ENCODE measurements around the gene ST7. TPM values are rescaled to one million over a fixed set of nuclear protein-coding genes. Genes with fewer than 3 reads are reported as not detected.
"Not testable (repeated sequence)": the region's sequence is repeated elsewhere in the genome, so short reads cannot be mapped to it uniquely, and the experiment has no call there.

The ST7 gene
- total and polyA plus RNA-seq, 7 donors, result 6.0 to 12.5 (median 7.3) TPM

- TF ChIP-seq, protein P1, sequence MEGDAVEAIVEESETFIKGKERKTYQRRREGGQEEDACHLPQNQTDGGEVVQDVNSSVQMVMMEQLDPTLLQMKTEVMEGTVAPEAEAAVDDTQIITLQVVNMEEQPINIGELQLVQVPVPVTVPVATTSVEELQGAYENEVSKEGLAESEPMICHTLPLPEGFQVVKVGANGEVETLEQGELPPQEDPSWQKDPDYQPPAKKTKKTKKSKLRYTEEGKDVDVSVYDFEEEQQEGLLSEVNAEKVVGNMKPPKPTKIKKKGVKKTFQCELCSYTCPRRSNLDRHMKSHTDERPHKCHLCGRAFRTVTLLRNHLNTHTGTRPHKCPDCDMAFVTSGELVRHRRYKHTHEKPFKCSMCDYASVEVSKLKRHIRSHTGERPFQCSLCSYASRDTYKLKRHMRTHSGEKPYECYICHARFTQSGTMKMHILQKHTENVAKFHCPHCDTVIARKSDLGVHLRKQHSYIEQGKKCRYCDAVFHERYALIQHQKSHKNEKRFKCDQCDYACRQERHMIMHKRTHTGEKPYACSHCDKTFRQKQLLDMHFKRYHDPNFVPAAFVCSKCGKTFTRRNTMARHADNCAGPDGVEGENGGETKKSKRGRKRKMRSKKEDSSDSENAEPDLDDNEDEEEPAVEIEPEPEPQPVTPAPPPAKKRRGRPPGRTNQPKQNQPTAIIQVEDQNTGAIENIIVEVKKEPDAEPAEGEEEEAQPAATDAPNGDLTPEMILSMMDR (IDR thresholded peaks at IDR 0.05), result no peak
- DNase-seq (no peak), ATAC-seq (no peak)
- intact Hi-C loops (cut with DNase I), result no loop called here
- Histone ChIP-seq H3K4me3 (no peak overlapping the region), H3K36me3 (ENCODE audit: insufficient read depth in 1 of 2, low read depth in 1 of 2) (no peaks in the 10 kb centered on the region), H3K4me1 (no peaks in the 10 kb centered on the region), H3K27ac (no peak overlapping the region), H3K27me3 (ENCODE audit: insufficient read depth in 3 of 3, low read length in 2 of 3) (peaks cover 0 to 2% (median 0%) of the 10 kb centered on the region in 3 donors), H3K9me3 (peaks cover 7% of the 10 kb centered on the region)
- 60 to 76% (median 62%) methylated on average over 5 of the region's 5 CpGs for WGBS, 3 donors
These were observed 284.3 kb downstream of the ST7 start for GRCh38 chr7:117237646-117238045.

GRCh38 chr7:117238472-117238871, 285.2 kb downstream of the ST7 start:
- no peaks in the 10 kb centered on the region for H3K36me3 ChIP-seq (ENCODE audit: insufficient read depth in 1 of 2, low read depth in 1 of 2)
- TF ChIP-seq, protein P1 (IDR thresholded peaks at IDR 0.05), result no peak
- ATAC-seq (no peak), DNase-seq (no peak)
- no peak overlapping the region for H3K27ac ChIP-seq
- H3K4me1 ChIP-seq, result no peaks in the 10 kb centered on the region
- peaks cover 7% of the 10 kb centered on the region for H3K9me3 ChIP-seq
- no peak overlapping the region for H3K4me3 ChIP-seq
- WGBS, 3 donors, result 87 to 89% (median 89%) methylated on average over 7 of the region's 7 CpGs
- intact Hi-C loops (cut with DNase I), result no loop called here
- peaks cover 0 to 2% (median 0%) of the 10 kb centered on the region in 3 donors for H3K27me3 ChIP-seq (ENCODE audit: insufficient read depth in 3 of 3, low read length in 2 of 3)

- Histone ChIP-seq H3K27me3 (ENCODE audit: insufficient read depth in 3 of 3, low read length in 2 of 3) (peaks cover 0 to 2% (median 0%) of the 10 kb centered on the region in 3 donors), H3K4me3 (no peak overlapping the region), H3K4me1 (no peaks in the 10 kb centered on the region), H3K27ac (no peak overlapping the region), H3K9me3 (peaks cover 7% of the 10 kb centered on the region), H3K36me3 (ENCODE audit: insufficient read depth in 1 of 2, low read depth in 1 of 2) (no peaks in the 10 kb centered on the region)
- 85 to 89% (median 89%) methylated on average over 7 of the region's 7 CpGs for WGBS, 3 donors
- ATAC-seq (no peak), DNase-seq (no peak)
- TF ChIP-seq, protein P1 (IDR thresholded peaks at IDR 0.05), result no peak
- intact Hi-C loops (cut with DNase I), result no loop called here
These were observed 285.6 kb downstream of the ST7 start for GRCh38 chr7:117238937-117239336.

DNA sequence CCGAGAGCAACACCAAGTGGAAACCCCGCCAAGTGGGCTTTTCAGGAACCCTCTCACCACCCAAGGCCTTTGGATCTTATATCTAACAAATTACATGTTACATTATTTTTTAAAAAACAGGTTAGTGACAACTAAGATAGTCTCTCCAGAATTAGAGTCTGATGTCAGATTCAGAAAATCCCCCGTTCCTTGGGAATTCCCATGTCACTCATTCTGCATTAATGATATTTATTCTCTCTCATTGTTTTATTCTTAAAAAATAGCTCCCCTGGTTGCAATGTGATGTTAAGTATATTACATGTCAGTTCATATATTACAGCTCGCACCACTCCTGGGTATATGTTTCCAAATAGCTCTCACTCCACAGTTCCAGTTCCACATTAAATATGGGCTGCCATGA, 287.8 kb downstream of the ST7 start:
- DNase-seq (no peak), ATAC-seq (no peak)
- TF ChIP-seq, protein P1 (IDR thresholded peaks at IDR 0.05), result no peak
- intact Hi-C loops (cut with DNase I), result no loop called here
- Histone ChIP-seq H3K4me1 (no peaks in the 10 kb centered on the region), H3K4me3 (no peak overlapping the region), H3K27ac (no peak overlapping the region), H3K9me3 (peaks cover 1% of the 10 kb centered on the region), H3K27me3 (ENCODE audit: insufficient read depth in 3 of 3, low read length in 2 of 3) (peaks cover 0 to 2% (median 0%) of the 10 kb centered on the region in 3 donors), H3K36me3 (ENCODE audit: insufficient read depth in 1 of 2, low read depth in 1 of 2) (no peaks in the 10 kb centered on the region)
- WGBS, 3 donors, result 84 to 88% (median 87%) methylated on average over 4 of the region's 4 CpGs

DNA sequence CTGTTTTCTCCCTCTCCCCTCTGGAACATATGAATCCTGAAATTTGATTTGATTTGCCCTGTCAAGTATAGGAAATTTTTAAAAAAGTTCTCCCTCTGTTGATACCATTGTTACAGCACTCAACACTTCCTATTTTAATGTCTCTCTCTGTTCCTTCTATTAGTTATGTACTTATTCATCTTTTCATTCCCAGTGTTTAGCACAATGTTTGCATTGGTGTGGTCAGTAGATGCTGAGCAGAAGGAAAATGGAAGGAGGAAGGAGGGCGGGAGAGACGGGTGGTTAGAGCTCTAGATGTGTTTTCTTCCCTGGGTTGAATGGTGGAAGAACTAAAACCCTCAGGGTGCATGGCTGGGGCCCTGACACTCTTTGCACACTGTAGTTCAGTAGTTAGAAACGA, 290.1 kb downstream of the ST7 start:
- intact Hi-C loops (cut with DNase I), result no loop called here
- H3K36me3 ChIP-seq (ENCODE audit: insufficient read depth in 1 of 2, low read depth in 1 of 2), result no peaks in the 10 kb centered on the region
- ATAC-seq (no peak), DNase-seq (no peak)
- no peak overlapping the region for H3K4me3 ChIP-seq
- no peak overlapping the region for H3K27ac ChIP-seq
- TF ChIP-seq, protein P1 (IDR thresholded peaks at IDR 0.05), result no peak
- H3K27me3 ChIP-seq (ENCODE audit: insufficient read depth in 3 of 3, low read length in 2 of 3), result peaks cover 0 to 2% (median 0%) of the 10 kb centered on the region in 3 donors
- 79 to 82% (median 82%) methylated on average over 3 of the region's 3 CpGs for WGBS, 3 donors
- H3K9me3 ChIP-seq, result no peaks in the 10 kb centered on the region
- H3K4me1 ChIP-seq, result no peaks in the 10 kb centered on the region

- ATAC-seq, H3K9me3 ChIP-seq: not testable (repeated sequence)
These were observed 292.4 kb downstream of the ST7 start for GRCh38 chr7:117245703-117246102.

More at GRCh38 chr7:117245703-117246102, 292.4 kb downstream of the ST7 start:
- H3K27ac ChIP-seq; H3K36me3 ChIP-seq (ENCODE audit: insufficient read depth in 1 of 2, low read depth in 1 of 2); H3K4me3 ChIP-seq; H3K4me1 ChIP-seq; DNase-seq; intact Hi-C loops (cut with DNase I); H3K27me3 ChIP-seq (ENCODE audit: insufficient read depth in 3 of 3, low read length in 2 of 3): not testable (repeated sequence)
- WGBS, 3 donors, result 85 to 87% (median 86%) methylated on average over 2 of the region's 2 CpGs
